HepG2 (cell line): ENCODE data around the gene NBL1. TPM values are rescaled to one million over a fixed set of nuclear protein-coding genes. Genes with fewer than 3 reads are reported as not detected.

Source experiments
- BCLAF1 ChIP-seq: fragments of 450-650 bp; IDR thresholded peaks from 2 replicates; pipeline ENCODE4 v1.6.1; 2017; ENCODE audit warnings: mild to moderate bottlenecking
- CEBPZ ChIP-seq: IDR thresholded peaks from 2 replicates; pipeline ENCODE4 v1.6.1; 2012; ENCODE audit warnings: low read length, improper control_type of control experiment
- CENPX ChIP-seq: sonication (generic); formaldehyde crosslinking; IDR thresholded peaks from 2 replicates; pipeline ENCODE4 v1.9.0; 2021; ENCODE audit warnings: mild to moderate bottlenecking, missing genetic modification reagents, moderate library complexity
- DBP ChIP-seq: sonication (generic); formaldehyde crosslinking; IDR thresholded peaks from 2 replicates; pipeline ENCODE4 v1.4.0; 2020; ENCODE audit warnings: missing genetic modification reagents; ENCODE audit errors: not compliant biosample characterization
- DPF2 ChIP-seq: sonication (generic); formaldehyde crosslinking; IDR thresholded peaks from 2 replicates; pipeline ENCODE4 v1.4.0; 2020; ENCODE audit warnings: mild to moderate bottlenecking, low read depth, missing genetic modification reagents, borderline replicate concordance
- E2F2 ChIP-seq: sonication (generic); formaldehyde crosslinking; IDR thresholded peaks from 2 replicates; pipeline ENCODE4 v1.4.0; 2020; ENCODE audit warnings: missing genetic modification reagents, borderline replicate concordance
- GTF2F1 ChIP-seq: fragments of 150-350 bp; IDR thresholded peaks from 2 replicates; pipeline ENCODE4 v1.6.1; 2014; ENCODE audit warnings: low read length
- MAFG ChIP-seq: sonication (generic); formaldehyde crosslinking; IDR thresholded peaks from 2 replicates; pipeline ENCODE4 v1.5.1; 2020; ENCODE audit warnings: mild to moderate bottlenecking, missing genetic modification reagents
- MEIS1 ChIP-seq: sonication (generic); formaldehyde crosslinking; IDR thresholded peaks from 2 replicates; pipeline ENCODE4 v1.9.0; 2021; ENCODE audit warnings: mild to moderate bottlenecking, missing genetic modification reagents, moderate library complexity, borderline replicate concordance
- TGIF2 ChIP-seq: IDR thresholded peaks from 2 replicates; pipeline ENCODE4 v1.6.1; 2016; ENCODE audit warnings: control low read depth, missing compliant biosample characterization
- THAP11 ChIP-seq: IDR thresholded peaks from 2 replicates; pipeline ENCODE4 v1.6.1; 2016; ENCODE audit warnings: missing biosample characterization, missing genetic modification reagents
- YEATS2 ChIP-seq: sonication (generic); formaldehyde crosslinking; IDR thresholded peaks from 2 replicates; pipeline ENCODE4 v1.4.0; 2020; ENCODE audit warnings: missing genetic modification reagents, borderline replicate concordance
- ZFP41 ChIP-seq: sonication (generic); formaldehyde crosslinking; IDR thresholded peaks from 2 replicates; pipeline ENCODE4 v1.4.0; 2020; ENCODE audit warnings: mild to moderate bottlenecking, missing genetic modification reagents, borderline replicate concordance
- ZNF276 ChIP-seq: sonication (generic); formaldehyde crosslinking; IDR thresholded peaks from 2 replicates; pipeline ENCODE4 v1.4.0; 2020; ENCODE audit warnings: mild to moderate bottlenecking, low read depth, missing genetic modification reagents
- ZNF512B ChIP-seq: sonication (generic); formaldehyde crosslinking; IDR thresholded peaks from 2 replicates; pipeline ENCODE4 v1.5.1; 2020; ENCODE audit warnings: missing genetic modification reagents, mild to moderate bottlenecking, borderline replicate concordance
- ZNF678 ChIP-seq: sonication (generic); formaldehyde crosslinking; IDR thresholded peaks from 2 replicates; pipeline ENCODE4 v1.4.0; 2020; ENCODE audit warnings: mild to moderate bottlenecking, missing genetic modification reagents
- ZNF777 ChIP-seq: sonication (generic); formaldehyde crosslinking; IDR thresholded peaks from 2 replicates; pipeline ENCODE4 v1.4.0; 2020; ENCODE audit warnings: missing genetic modification reagents
- polyA plus RNA-seq, 8 experiments: library from polyadenylated mRNA; depleted of rRNA in 3 of 8; stranded (reverse) in 7 of 8; unstranded in 1 of 8; fragments of >200 nt; fragmentation: Illumina TruSeq in 4 of 8; extraction: Trizol in 4 of 8; gene quantifications; 2 replicates each; pipeline versions ENCODE4 v1.2.1 to v1.2.3, GENCODE V29; 2011 to 2016; ENCODE audit warnings: low read depth in 4 of 8, missing spikeins in 1 of 8, mixed read lengths in 1 of 8; ENCODE audit not compliant: insufficient read depth in 1 of 8
- total RNA-seq, 5 experiments: library from RNA; depleted of rRNA; stranded (reverse); fragments of >200 nt; fragmentation: Illumina TruSeq; extraction: Trizol; gene quantifications; 2 replicates each; pipeline ENCODE4 v1.2.3, GENCODE V29; 2016; ENCODE audit warnings: low read depth in 1 of 5

Gene NBL1
- total and polyA plus RNA-seq, 2 of the 13 experiments (the other 11 are each of a cell fraction or from before 2014, with no cell fraction given) = 2.7 to 13.8 TPM

GRCh38 chr1:19623523-19623922 lies 20.6 kb upstream of the NBL1 start (continued):
- TF ChIP-seq ZNF512B (CRISPR knock-in tag) (no peak), MAFG (CRISPR knock-in tag) (no peak), TGIF2 (CRISPR knock-in tag) (no peak), DBP (CRISPR knock-in tag) (no peak), ZNF276 (CRISPR knock-in tag) (no peak), BCLAF1 (no peak), ZFP41 (CRISPR knock-in tag) (no peak), GTF2F1 (no peak), CEBPZ (no peak), ZNF777 (CRISPR knock-in tag) (no peak), YEATS2 (no peak), THAP11 (no peak), MEIS1 (CRISPR knock-in tag) (no peak), CENPX (CRISPR knock-in tag) (no peak), ZNF678 (CRISPR knock-in tag) (no peak), E2F2 (CRISPR knock-in tag) (no peak), DPF2 (CRISPR knock-in tag) (no peak)
